GM20000 (cell line): ENCODE results near the gene PIGU.

ENCODE experiments used
- DNase-seq: peaks from one replicate; pipeline ENCODE4 v3.0.0; 2012; ENCODE audit warnings: low spot score
- TF ChIP-seq, protein P1 (sequence below): IDR thresholded peaks from 2 replicates; pipeline ENCODE4 v1.5.1; 2012; ENCODE audit warnings: mild to moderate bottlenecking, control low read depth; ENCODE audit errors: extremely low read depth, missing control alignments

PIGU gene

DNA sequence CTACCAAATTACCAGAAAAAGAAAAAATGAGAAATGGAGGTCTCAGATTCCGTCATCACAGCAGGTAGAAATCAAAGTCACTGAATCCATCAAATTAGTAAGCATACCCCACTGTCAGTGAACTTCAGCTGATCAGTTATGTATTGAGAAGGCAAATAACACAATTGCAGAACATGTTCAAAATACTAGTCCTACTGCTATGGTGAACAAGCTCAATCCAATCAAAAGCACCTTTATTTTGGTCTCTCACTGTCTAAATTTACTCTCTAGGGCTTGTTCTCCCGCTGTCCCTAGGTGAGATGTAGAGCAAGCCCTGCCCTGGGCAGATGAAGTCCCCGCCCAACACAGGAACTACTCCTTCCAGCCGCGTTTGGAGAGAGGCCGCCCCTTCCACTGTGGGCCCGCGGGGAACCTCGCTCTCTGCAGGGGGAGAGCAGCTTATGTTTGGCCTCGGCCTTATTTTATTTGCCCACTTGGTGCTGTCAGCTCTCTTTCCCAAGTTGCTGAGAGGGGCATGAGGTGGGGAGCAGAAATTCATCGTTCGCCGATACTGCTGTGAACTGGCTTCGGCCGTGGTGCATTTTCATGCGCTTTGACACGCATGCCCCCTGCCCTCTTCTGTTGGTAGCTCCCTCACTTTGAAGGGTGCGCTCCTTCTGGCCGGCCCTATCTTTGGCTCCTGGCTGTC lies 132.6 kb downstream of the PIGU start:
- no peak for DNase-seq
- TF ChIP-seq, protein P1, sequence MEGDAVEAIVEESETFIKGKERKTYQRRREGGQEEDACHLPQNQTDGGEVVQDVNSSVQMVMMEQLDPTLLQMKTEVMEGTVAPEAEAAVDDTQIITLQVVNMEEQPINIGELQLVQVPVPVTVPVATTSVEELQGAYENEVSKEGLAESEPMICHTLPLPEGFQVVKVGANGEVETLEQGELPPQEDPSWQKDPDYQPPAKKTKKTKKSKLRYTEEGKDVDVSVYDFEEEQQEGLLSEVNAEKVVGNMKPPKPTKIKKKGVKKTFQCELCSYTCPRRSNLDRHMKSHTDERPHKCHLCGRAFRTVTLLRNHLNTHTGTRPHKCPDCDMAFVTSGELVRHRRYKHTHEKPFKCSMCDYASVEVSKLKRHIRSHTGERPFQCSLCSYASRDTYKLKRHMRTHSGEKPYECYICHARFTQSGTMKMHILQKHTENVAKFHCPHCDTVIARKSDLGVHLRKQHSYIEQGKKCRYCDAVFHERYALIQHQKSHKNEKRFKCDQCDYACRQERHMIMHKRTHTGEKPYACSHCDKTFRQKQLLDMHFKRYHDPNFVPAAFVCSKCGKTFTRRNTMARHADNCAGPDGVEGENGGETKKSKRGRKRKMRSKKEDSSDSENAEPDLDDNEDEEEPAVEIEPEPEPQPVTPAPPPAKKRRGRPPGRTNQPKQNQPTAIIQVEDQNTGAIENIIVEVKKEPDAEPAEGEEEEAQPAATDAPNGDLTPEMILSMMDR, result no peak

DNA sequence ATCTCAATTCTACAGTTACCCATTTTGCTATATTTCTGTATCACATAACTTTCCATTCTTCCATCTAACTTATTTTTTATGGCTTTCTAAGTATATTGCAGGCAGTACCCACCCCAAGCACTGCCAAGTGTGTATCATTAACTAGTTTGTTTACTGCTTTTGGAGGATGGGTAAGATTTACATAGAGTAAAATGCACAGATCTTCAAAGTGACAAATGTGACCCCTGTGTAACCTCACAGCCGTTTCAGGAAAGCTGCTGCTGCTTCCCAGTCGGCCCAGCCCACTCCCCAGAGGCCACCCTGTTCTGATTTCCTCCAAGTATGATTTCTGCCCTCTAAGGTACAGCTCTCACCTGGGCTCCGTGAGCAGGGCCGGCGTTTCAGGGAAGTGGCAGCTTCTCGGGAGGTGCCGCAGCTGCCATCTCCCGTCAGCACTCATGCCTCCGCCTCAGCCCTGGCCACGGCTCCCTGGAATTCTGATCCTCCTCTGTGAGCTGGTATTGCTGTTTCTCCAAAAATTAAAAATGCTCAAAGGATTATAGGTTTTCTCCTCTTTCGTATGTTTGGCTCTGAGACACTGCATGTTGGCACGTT lies 133.3 kb downstream of the PIGU start:
- DNase-seq, result no peak
- TF ChIP-seq, protein P1, result no peak

DNA sequence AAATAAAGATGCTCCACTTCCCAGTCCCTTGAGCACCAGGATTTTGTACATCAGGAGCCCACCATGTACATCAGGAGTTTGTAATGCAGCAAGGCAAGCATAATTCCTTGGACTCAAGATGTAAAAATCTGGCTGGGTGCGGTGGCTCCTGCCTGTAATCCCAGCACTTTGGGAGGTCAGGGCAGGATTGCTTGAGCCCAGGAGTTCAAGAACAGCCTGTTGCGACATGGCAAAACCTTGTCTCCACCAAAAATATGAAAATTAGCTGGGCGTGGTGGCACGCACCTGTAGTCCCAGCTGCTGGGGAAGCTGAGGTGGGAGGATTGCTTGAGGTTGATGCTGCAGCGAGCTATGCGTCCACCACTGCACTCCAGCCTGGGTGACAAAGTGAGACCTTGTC lies 134.5 kb downstream of the PIGU start:
- no peak for DNase-seq
- TF ChIP-seq, protein P1, result no peak

DNA sequence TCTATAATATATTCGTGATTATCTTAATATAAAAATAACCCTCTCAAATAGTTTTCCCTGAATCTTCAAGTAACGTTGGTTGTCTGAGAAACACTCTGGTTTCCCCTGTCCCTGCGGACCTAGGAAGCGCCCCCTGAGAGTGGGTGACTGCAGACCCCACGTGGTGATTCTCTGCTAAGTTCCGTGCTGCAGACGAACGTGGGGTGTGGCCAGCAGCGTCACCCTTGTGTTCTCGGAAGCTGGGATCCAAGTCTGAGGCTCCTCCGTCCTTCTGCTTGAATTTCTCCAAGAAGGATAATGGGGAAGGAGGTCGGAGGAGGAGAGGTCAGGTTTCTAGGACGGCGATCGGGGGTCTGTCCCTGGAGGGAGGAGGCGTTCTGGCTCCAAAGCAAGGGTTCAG lies 135.0 kb downstream of the PIGU start:
- DNase-seq, result no peak

DNA sequence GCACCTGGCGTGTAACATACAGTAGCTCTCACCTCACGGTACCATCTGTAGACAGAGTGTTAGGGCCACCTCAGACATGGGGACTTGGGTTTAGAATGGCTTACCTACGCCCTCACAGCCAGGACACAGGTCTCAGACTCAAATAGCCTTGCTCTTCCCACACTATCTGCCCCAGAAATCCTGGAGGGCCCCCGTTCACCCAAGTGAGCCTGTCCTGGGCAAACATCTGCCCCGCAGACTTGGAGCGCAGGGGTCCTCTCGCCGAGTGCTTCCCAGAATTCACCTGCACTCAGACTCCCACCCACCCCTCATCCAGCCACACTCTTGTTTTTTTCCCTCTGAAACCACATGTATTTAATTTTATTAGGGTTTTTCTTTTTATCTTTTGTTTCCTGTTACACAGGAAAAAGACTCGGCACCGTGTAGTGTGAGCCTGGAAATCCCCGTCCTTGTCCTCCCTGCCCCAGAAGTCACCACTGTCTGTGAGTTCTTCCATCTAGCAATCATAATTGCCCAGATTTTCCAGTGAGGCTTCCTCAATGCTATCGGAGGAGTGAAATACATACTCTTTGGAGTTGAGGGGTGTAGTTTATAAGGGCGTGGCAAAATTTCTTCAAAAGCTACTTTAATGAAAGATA lies 135.5 kb downstream of the PIGU start:
- TF ChIP-seq, protein P1, result no peak
- no peak for DNase-seq

More for the DNA sequence above, 135.0 kb downstream of the PIGU start:
- TF ChIP-seq, protein P1, result no peak

DNA sequence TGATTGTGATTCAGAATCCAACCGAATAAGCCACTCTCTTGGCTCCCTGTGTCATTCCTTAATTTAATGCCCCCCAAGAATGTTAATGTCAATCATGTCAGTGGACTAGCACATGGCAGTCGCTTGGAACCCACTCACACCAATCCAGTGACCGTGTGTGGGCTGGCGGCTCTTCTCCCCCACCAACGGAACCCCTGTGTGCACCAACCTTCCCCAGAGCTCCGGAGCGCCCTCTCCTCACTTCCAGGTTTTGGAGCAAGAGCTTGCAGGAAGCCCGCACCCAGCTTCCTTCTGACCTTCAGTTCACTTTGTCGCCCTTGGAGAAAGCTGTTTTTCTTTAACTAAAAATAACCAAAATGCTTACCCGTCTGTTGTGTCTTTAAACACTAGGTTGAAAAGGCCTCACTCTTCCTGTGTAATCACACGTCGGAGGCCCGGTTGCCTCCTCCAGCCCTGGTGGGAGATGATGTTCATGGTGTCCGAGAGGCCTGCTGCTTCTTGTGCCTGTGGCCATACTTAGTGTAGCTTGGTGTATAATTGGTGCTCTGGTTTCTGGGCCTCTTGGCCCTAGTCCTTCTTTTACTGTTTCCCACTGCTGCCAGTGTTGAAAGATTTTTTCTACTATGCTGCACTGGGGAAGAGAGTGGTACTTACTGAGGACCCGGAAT lies 136.2 kb downstream of the PIGU start:
- no peak for DNase-seq
- TF ChIP-seq, protein P1, result no peak

DNA sequence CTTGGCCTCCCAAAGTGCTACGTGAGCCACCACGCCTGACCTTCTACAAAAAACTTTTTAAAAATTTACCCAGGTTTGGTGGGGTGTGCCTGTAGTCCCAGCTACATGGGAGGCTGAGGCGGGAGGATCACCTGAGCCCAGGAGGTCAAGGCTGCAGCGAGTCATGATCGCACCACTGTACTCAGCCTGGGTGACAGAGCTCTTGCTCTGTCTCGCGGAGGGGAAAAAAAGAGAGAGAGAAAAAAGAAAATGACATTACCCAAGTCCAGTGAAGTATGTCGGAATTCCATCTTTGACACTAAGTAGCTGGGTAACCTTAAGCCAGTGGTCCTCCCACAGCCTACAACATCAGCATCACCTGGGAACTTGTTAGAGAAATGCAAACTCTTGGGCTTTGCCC lies 137.1 kb downstream of the PIGU start:
- TF ChIP-seq, protein P1, result no peak
- DNase-seq, result no peak
